ENCODE measurements around the gene NUP62CL.
A peak's percentile ranks its signal among the peaks of the same experiment; 100 is the strongest.
"Not testable (repeated sequence)": the region's sequence is repeated elsewhere in the genome, so short reads cannot be mapped to it uniquely, and the experiment has no call there.

Gene NUP62CL, protein sequence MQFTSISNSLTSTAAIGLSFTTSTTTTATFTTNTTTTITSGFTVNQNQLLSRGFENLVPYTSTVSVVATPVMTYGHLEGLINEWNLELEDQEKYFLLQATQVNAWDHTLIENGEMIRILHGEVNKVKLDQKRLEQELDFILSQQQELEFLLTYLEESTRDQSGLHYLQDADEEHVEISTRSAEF

DNA sequence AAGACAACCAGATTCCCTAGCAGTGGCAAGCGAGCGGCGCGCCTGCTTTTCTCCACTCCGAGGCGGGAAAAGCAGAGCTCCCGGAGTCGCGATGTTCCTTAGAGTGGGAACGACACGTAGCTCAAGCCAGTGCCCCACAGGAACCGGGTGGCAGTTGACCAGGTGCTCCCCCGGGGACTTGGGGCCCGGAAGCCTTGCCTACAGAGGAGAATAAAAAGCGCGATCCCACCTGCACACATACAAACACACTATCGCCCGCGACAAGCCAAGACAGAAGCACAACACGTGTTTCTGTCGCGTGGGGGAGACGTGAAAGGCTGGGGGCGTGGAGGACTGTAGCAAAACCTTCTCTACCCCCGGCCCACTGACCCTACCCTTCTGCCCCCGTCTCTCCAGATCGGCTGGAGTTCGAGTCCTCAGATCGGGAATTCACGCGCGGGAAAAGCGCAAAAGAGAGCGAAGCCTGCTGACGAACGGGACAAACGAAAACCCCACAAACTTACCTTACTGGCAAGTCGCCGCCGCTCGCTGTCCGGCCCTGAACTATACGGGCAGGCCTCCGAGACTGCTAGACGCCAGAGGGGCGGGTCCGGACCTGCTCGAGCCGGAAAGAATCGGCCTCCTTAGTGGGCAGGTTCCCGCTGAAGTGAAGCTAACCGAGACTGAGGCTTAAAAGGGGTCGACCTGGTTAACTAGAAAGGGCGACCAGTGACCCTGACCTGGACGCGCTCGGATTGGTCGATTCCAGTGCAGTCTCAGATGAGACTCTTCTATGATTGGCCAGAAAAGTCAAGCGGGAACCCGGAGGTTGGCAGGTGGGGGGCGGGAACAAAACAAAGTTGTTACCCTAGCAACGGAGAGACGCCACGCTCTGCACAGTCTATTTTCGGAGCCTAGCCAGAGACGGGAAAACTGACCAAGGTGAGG lies at the start of gene NUP62CL, which contains the start of gene DNAAF6:
Gene NUP62CL (minus strand): TSS at position 664 of the 927 bp plus-strand sequence. CDS start 31,287 bp downstream, outside the sequence.
Gene DNAAF6 (plus strand): TSS at position 842 of the 927 bp plus-strand sequence. CDS start 6,265 bp downstream, outside the sequence.
- peak; percentile 86 for DNase-seq

DNA sequence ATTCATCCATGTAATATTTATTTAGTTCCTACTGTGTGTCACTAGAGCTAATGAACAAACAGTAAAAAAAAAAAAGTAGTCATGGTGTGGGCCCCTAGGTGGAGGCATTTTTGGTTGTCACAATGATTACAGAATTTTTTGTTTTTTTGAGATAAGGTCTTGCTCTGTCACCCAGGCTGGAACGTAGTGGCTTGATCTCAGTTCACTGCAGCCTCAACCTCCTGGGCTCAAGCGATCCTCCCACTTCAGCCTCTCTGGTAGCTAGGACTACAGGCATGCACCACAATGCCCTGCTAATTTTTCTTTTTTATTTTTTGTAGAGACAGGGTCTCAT lies 22.2 kb upstream of the NUP62CL start:
- no peak for DNase-seq

DNA sequence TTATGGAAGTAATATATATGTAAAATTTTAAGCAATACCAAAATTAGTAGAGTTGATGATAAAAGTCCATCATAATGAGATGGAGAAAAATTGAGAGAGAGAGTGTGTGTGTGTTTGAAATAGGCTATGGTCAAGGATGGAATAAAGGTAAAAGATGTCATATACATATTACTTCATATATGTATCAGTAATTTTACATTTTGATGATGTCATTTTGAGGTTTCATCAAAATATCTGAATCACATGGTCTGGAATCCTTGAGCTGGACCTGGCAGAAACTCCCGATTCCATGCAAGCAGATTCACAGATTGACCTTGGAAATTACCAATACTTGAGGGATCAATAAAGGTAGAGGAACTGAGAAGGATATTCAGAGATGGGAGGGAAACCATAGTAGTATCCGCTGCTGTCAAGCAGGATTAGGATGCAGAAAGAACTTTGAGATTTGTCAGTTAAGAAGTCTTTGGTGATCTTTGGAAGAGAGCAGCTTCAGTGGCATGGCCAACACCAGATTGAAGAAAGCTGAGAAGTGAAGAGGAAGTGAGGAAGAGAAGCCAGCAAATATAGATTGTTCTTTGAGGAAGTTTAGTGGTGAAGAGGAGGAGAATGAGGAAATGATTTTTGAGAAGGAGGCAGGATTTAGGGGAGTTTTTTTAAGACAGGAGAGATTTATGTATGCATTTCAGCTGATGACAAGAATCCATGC lies 21.7 kb upstream of the NUP62CL start:
- no peak for DNase-seq

DNA sequence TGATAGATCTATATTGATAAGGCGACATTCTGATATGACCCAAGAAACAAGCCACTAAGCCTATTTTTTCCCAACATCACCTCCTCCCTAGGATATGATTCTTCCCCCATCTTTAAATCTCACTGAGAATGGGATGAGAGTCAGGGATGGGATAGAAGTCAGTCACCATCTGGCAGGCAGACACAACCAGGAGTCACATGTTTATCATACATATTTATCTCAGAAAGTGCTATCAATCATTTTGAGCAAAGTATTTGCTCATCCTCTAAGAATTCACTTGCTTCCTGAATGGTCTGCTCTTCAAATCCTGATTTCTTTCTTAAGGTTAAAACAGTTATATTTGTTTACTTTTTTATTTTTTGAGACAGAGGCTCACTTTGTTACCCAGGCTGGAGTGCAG lies 20.5 kb upstream of the NUP62CL start:
- DNase-seq, result no peak

DNA sequence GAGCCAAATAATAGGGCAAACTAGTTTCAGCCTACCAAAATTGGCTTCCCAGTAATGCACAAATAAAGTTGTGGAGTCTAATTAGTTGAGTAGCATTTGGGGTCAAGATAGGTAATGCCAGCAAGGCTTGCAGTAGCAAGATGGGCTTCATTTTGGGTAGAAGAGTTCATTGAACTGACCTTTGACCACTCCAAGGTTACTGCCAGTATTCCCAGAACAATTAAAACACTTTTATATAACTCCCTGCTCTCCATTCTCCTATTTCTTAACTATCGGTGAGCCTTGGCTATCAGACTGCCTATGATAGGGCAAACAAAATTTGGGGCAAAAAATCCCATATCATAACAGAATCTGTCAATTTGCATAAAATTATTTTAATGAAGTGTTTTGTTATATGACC lies 7.2 kb upstream of the NUP62CL start:
- DNase-seq, result no peak

DNA sequence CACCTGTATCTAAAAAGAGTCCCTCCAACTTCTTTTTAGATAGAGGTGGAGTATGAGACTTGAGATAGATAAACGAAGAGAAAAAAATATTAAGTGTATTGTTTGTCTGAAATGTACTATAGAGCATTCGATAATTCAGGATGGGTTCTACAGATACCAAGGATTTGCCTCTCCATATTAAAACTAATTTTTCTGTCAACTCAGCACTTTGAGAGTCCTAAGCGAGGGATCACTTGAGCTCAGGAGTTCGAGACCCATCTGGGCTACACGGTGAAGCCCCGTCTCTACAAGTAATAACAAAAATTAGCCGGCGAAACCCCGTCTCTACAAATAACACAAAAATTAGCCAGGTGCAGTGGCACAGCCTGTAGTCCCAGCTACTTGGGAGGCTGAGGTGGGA lies 1.7 kb upstream of the NUP62CL start:
- DNase-seq, result no peak

DNA sequence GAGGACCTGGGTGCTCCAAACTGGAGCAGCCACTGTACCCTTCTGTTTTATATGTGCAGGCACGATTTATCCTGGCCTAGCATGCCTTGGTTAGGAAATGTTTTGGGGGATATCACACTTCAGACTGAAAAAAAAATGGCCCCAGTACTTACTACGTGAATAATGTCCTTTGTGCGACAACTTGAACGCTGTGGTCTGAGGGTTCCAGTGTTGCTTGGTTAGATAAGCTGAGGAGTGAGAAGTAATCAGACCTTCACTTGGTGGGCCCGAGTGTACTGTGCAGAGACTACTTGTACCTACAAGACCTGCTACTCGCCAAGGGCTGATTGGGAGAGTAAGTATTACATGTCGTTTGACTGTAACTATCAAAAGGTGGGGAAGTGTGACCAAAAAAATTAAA lies 856 bp upstream of the NUP62CL start:
- no peak for DNase-seq

DNA sequence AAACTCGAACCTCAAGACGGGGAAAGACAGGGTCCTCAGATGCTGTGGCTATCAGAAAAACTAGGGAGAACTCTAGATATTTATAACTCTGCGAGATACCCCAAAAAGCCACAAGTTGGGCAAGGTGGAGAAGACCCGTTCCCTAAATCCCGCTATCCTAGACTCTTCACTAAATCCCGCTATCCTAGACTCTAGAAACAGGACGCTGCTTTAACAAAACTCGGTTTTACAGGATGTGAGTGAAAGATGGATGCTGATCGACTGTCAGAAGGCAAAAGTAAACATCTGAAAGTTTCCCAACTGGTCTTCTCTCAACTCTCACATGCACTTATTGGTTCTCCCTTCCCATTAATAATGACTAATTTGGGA lies 448 bp upstream of the NUP62CL start:
- DNase-seq, result no peak

DNA sequence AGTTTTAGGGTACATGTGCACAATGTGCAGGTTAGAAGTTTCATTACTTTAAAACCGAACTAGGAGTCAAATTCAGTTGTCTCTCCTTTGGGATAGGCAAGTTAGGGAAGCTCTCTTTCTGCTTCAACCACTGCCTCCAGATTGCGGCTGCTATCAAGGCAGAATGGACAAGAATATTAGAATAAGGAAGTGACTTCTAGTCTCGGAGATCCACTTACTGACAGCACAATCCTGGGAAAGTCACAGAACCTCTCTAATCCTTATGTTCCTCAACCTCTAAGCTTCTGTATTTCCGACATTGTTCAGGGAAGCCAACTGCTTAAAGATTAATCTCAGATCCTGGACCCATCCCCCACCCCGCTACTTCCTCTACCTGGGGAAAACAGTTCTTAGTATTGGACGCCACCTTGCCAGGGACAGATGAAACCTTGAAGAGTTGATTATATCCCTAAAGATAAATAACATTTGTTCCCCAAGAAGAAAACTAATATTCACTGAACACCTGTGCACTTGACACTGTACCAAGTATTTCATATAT lies 2.1 kb downstream of the NUP62CL start:
- DNase-seq, result no peak

DNA sequence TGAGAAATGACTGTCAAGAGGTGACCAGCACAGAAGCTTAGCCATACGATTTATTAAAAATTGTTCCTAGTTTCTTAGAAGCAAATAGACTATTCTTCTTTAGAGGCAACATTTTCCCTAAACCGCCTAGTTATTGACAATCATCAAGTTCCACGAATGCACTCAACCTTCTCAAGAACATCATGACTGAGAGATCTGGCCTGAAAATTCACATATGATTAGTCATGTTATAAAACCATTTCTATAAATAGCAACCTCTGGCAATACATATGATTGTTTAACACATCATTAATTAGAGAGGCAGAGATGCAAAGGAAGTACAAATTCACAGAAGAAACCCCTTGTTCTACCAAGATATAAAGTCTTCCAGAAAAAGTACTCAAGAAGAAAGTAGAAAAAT lies 6.7 kb downstream of the NUP62CL start:
- DNase-seq, result no peak

DNA sequence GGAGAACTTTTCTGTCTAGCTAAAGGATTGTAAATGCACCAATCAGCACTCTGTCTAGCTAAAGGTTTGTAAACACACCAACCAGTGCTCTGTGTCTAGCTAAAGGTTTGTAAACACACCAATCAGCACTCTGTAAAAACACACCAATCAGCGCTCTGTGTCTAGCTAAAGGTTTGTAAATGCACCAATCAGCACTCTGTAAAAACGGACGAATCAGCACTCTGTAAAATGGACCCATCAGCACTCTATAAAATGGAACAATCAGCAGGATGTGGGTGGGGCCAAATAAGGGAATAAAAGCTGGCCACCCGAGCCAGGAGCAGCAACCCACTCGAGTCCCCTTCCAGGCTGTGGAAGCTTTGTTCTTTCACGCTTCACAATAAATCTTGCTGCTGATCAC lies 8.2 kb downstream of the NUP62CL start:
- DNase-seq, result not testable (repeated sequence)

DNA sequence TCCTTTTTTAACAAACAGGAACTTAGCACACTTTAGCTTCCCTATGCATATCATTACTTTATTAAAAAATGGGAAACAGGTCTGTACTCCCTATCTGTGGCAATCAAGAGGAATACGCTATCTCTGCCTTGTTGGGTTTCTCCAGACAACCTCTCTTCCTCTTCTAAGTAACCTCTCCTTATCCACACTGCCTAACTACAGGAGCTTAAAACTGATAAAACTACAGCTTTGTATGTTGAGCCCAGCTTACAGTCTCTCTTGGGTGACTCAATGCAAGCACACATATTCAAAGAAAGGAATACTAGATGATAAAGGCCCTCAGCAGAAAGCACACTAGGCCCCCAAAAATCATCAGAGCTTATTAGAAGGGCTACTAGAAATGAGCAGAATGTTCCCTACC lies 8.9 kb downstream of the NUP62CL start:
- no peak for DNase-seq

DNA sequence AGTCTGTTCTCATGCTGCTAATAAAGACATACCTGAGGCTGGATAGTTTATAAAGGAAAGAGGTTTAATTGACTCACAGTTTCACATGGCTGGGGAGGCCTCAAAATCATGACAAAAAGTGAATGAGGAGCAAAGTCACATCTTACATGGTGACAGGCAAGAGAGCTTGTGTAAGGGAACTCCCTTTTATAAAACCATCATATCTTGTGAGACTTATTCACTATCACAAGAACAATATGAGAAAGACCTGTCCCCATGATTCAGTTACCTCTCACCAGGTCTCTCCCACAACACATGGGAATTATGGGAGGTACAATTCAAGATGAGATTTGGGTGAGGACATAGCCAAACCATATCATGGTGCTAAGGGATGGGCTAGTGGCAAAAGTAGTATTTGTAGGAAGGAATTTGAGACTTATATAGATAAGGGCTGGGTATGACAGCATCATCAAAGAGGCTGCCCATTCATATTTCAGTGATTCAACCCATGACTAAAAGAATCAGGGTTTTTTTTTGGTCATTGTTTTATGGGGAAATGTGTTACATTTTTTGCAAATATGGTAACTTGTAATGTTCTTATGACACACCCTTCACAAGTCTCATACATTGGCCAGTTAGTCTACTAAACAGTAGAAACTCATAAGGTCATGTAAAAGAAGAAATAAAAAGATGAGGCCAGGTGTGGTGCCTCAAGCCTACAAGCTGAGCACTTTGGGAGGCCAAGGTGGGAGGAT lies 34.7 kb downstream of the NUP62CL start:
- DNase-seq, result no peak

DNA sequence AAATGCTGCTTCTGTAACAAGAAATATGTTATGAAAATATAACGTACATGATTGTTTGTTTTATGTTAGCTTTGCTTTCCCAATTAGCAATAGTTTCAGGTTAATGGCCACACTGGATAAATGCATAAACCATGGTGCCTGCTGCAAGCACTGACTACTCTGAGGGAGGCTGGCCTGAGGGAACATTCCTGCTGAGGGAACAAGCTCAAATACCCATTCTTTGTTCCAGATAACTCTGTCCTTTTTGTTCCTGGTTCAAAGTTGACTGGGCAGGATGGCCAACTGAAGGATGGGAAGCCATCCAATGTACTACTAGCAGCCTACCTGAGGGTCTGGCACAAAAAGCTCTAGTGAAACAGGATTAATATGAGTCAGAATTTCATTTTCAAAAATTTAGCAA lies 37.5 kb downstream of the NUP62CL start:
- no peak for DNase-seq

DNA sequence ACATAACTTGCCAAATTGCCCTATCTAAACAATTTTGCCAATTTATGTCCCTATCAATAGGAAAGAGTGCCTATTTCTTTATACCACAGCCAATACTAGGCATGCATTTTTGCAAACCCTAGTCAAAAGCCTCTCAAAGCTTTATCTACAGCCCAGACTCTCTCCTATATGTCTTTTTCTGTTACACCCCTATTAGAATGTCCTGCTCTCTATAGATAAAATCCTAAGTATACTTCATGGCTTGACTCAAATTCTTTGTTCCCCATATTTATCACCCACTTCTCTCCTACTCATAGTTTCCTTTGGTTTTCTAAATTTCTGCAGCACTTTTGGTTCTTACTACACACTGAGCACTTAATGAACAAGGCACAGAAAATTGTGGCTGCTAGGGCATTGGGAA lies 38.0 kb downstream of the NUP62CL start:
- DNase-seq, result no peak

DNA sequence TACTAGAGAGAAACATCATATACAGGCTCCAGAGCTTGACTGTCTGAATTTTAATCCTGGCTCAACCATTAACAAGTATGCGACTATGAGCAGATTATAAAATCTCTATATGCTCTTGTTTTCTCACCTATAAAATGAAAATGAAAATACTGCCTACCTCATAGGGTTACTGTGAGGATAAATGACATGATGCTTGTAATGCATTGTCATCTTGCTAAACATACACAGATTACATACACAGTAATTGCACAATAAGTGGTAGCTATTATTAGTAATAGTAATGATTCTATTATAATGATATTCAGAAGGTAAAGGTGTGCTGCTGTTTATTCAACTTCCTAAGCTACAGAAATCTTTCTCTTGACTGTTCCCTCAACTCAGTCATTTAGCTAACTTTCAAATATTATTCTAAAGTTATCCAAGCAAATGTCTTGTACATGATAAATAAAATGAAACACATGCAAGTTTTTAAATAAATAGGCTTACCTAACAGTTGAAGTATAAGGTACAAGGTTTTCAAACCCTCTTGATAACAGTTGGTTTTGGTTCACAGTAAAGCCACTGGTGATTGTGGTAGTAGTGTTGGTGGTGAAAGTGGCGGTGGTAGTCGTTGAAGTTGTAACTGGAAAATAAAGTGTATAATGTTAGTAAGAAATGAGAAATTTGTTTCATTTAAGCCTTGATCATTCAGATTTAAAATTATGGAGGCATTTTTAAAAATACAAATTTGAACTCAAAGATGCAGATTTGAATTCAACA lies 38.9 kb downstream of the NUP62CL start:
- DNase-seq, result no peak

DNA sequence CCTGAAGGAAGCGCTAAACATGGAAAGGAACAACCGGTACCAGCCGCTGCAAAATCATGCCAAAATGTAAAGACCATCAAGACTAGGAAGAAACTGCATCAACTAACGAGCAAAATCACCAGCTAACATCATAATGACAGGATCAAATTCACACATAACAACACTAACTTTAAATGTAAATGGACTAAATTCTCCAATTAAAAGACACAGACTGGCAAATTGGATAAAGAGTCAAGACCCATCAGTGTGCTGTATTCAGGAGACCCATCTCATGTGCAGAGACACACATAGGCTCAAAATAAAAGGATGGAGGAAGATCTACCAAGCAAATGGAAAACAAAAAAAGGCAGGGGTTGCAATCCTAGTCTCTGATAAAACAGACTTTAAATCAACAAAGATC lies 48.6 kb downstream of the NUP62CL start:
- not testable (repeated sequence) for DNase-seq

DNA sequence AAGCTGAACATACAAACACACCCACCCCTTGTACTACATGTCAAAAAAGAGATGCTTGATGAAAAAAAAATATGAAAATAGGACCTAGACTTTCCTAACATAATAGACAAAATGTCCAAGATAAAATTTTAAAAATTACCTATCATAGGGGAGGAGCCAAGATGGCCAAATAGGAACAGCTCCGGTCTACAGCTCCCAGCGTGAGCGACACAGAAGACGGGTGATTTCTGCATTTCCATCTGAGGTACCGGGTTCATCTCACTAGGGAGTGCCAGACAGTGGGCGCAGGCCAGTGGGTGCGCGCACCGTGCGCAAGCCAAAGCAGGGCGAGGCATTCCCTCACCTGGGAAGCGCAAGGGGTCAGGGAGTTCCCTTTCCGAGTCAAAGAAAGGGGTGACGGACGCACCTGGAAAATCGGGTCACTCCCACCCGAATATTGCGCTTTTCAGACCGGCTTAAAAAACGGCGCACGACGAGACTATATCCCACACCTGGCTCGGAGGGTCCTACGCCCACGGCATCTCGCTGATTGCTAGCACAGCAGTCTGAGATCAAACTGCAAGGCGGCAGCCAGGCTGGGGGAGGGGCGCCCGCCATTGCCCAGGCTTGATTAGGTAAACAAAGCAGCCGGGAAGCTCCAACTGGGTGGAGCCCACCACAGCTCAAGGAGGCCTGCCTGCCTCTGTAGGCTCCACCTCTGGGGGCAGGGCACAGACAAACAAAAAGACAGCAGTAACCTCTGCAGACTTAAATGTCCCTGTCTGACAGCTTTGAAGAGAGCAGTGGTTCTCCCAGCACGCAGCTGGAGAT lies 50.4 kb downstream of the NUP62CL start:
- DNase-seq, result not testable (repeated sequence)

DNA sequence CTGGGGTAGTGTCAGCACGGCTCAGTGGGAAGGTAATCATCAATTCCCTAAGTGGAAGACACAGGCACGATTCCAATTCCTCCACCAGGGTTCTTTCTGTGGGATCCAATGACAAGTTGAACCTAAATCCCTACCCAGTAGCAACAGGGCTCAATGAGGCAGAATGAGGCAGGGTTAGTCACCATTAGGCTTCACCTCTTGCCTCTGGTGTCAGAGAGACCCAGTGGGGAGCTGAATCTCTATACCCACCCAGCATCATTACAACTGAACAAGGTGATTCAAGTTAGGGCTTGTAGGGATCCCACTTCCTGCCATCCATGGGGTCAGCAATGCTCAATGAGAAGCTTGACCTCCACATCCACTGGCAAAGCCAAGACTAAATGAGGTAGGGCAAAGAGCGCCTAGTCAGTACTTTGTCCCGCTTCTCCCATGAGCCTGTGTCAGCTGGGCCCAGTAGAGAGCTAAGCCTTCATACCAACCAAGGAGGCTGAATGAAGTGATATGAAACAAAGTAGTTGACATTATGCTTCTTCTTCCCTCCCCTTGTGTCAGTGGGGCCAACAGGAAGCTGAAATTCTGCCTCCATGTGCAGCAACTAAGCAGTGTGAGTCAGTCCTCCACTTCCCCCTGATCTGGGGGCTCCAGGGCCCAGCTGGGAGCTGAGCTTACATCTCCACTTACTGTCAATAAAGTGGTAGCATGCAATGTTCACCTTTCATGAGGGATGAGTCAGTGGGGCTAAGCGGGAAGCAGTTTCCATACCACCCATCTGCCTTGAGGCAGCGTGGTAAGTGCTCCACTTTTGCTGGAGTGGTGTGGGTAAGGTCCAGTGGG lies 51.2 kb downstream of the NUP62CL start:
- DNase-seq, result no peak

DNA sequence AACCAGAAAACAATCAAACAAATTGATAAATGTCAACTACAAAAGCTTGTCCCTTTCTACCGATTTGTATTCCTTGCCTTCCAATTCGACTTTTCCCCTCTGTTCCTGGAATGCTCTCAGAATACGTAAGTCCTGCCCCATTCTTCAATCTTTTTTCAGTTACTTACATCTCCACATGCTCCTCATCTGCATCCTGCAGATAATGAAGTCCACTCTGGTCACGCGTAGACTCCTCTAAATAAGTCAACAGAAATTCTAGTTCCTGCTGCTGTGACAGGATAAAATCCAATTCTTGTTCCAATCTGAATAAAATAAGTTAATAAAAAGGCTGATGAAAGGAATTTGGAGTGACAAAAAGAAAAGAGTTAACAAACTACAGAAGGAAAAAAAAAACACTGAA lies 53.2 kb downstream of the NUP62CL start:
- DNase-seq, result no peak

All from activated effector memory CD4-positive, alpha-beta T cell treated with anti-CD3 and anti-CD28 coated beads, Interleukin-2, amount 50 U/mL, for 16 hours (primary cell).